GM21360 (cell line): Measurements from ENCODE around the gene PTPRT.

Experiments
- ATAC-seq: cut with Tn5 transposase; IDR thresholded peaks from one replicate; pipeline ENCODE4 v1.9.1; 2021; ENCODE audit warnings: mild to moderate bottlenecking, moderate library complexity; ENCODE audit not compliant: unreplicated experiment

Gene PTPRT

GRCh38 chr20:42978184-42978974 lies 211.3 kb downstream of the PTPRT start:
- no peak for ATAC-seq

GRCh38 chr20:42975974-42976373 lies 213.7 kb downstream of the PTPRT start:
- ATAC-seq: no peak

- no peak for ATAC-seq
These were observed 215.4 kb downstream of the PTPRT start for GRCh38 chr20:42974347-42974746.

- no peak for ATAC-seq
These were observed 217.1 kb downstream of the PTPRT start for GRCh38 chr20:42972591-42972990.

GRCh38 chr20:42968746-42969145 lies 221.0 kb downstream of the PTPRT start:
- ATAC-seq: no peak

- no peak for ATAC-seq
These were observed 225.9 kb downstream of the PTPRT start for GRCh38 chr20:42963796-42964195.

GRCh38 chr20:42961771-42962170 lies 227.9 kb downstream of the PTPRT start:
- ATAC-seq: no peak

- ATAC-seq: no peak
These were observed 229.7 kb downstream of the PTPRT start for GRCh38 chr20:42959996-42960395.

- no peak for ATAC-seq
These were observed 231.2 kb downstream of the PTPRT start for GRCh38 chr20:42958367-42959069.

GRCh38 chr20:42957704-42958095 lies 232.0 kb downstream of the PTPRT start:
- no peak for ATAC-seq

GRCh38 chr20:42957018-42957703 lies 232.5 kb downstream of the PTPRT start:
- ATAC-seq: no peak

- ATAC-seq: no peak
These were observed 234.0 kb downstream of the PTPRT start for GRCh38 chr20:42955713-42956112.

GRCh38 chr20:42954951-42955350 lies 234.8 kb downstream of the PTPRT start:
- ATAC-seq: no peak

GRCh38 chr20:42949950-42950349 lies 239.8 kb downstream of the PTPRT start:
- no peak for ATAC-seq

GRCh38 chr20:42945234-42945994 lies 244.3 kb downstream of the PTPRT start:
- no peak for ATAC-seq

- no peak for ATAC-seq
These were observed 248.1 kb downstream of the PTPRT start for GRCh38 chr20:42941629-42942028.

GRCh38 chr20:42938441-42939205 lies 251.1 kb downstream of the PTPRT start:
- no peak for ATAC-seq

- ATAC-seq: no peak
These were observed 253.2 kb downstream of the PTPRT start for GRCh38 chr20:42936482-42936881.

GRCh38 chr20:42924215-42924614 lies 265.5 kb downstream of the PTPRT start:
- no peak for ATAC-seq

- no peak for ATAC-seq
These were observed 266.3 kb downstream of the PTPRT start for GRCh38 chr20:42923348-42923918.
